ENCODE data around the gene CCDC181. TPM values are rescaled to one million over a fixed set of nuclear protein-coding genes. Genes with fewer than 3 reads are reported as not detected.

The CCDC181 gene
- total RNA-seq, 1 experiment from 2014 or later = 2.9 TPM

- Histone ChIP-seq H2BK20ac (ENCODE audit: low read depth, low read length, poor library complexity, severe bottlenecking) (no peak overlapping the region), H3K4ac (ENCODE audit: low read depth, low read length) (no peak overlapping the region), H3K56ac (ENCODE audit: insufficient read length, low read depth, low read length) (no peak overlapping the region), H2BK12ac (ENCODE audit: insufficient read length, low read depth, low read length) (no peak overlapping the region), H3K79me2 (ENCODE audit: insufficient read depth, low read length) (no peaks in the 10 kb centered on the region), H2BK5ac (ENCODE audit: insufficient read length, low read length) (no peak overlapping the region), H3K4me1 (ENCODE audit: insufficient read depth, low read length) (no peaks in the 10 kb centered on the region), H3K4me2 (ENCODE audit: insufficient read depth, insufficient read length, low read length) (no peak overlapping the region), H2BK15ac (ENCODE audit: low read depth, low read length) (no peak overlapping the region), H2AK5ac (ENCODE audit: insufficient read length, low read length) (no peak overlapping the region), H4K8ac (replicated peaks; ENCODE audit: insufficient read length, low read depth, low read length) (no peak overlapping the region), H3K9ac (ENCODE audit: extremely low read depth, insufficient read length, low read length) (no peak overlapping the region), H2BK120ac (ENCODE audit: low read depth, low read length, poor library complexity, severe bottlenecking) (no peak overlapping the region), H3K27me3 (ENCODE audit: insufficient read depth, low read length) (no peaks in the 10 kb centered on the region), H4K20me1 (ENCODE audit: control insufficient read depth, insufficient read depth, insufficient read length) (no peaks in the 10 kb centered on the region), H3K14ac (ENCODE audit: insufficient read depth, low read length) (no peak overlapping the region), H4K91ac (ENCODE audit: insufficient read length, low read depth, low read length) (no peak overlapping the region), H3K27ac (ENCODE audit: insufficient read length, low read depth, low read length) (no peak overlapping the region), H3K79me1 (ENCODE audit: insufficient read depth, low read depth, low read length, poor library complexity, severe bottlenecking) (no peaks in the 10 kb centered on the region), H3K9me3 (ENCODE audit: control insufficient read depth, low read depth, low read length) (no peaks in the 10 kb centered on the region), H3K23me2 (ENCODE audit: insufficient read length, low read depth, low read length, poor library complexity, severe bottlenecking) (no peaks in the 10 kb centered on the region), H2AFZ (ENCODE audit: low read length) (no peak overlapping the region), H4K5ac (ENCODE audit: insufficient read length, low read depth, low read length) (no peak overlapping the region), H3K23ac (ENCODE audit: insufficient read length, low read depth, low read length) (no peak overlapping the region), H3T11ph (ENCODE audit: low read length) (no peak overlapping the region), H3K18ac (ENCODE audit: insufficient read length, low read depth, low read length) (no peak overlapping the region)
- Mint-ChIP-seq H3K36me3 (ENCODE audit: insufficient read depth in 1 of 3, low read depth in 3 of 3) (peaks cover 0 to 25% (median 18%) of the 10 kb centered on the region in 3 experiments; a peak in 5 of 7 replicates), H3K27ac (no peak overlapping the region), H3K4me1 (no peaks in the 10 kb centered on the region), H3K27me3 (ENCODE audit: low read depth) (no peaks in the 10 kb centered on the region), H3K4me3 (no peak overlapping the region), H3K9me3 (no peaks in the 10 kb centered on the region)
- no peak for DNase-seq
- TF ChIP-seq, protein P1, sequence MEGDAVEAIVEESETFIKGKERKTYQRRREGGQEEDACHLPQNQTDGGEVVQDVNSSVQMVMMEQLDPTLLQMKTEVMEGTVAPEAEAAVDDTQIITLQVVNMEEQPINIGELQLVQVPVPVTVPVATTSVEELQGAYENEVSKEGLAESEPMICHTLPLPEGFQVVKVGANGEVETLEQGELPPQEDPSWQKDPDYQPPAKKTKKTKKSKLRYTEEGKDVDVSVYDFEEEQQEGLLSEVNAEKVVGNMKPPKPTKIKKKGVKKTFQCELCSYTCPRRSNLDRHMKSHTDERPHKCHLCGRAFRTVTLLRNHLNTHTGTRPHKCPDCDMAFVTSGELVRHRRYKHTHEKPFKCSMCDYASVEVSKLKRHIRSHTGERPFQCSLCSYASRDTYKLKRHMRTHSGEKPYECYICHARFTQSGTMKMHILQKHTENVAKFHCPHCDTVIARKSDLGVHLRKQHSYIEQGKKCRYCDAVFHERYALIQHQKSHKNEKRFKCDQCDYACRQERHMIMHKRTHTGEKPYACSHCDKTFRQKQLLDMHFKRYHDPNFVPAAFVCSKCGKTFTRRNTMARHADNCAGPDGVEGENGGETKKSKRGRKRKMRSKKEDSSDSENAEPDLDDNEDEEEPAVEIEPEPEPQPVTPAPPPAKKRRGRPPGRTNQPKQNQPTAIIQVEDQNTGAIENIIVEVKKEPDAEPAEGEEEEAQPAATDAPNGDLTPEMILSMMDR (conservative IDR thresholded peaks at IDR 0.05) = no peak
- WGBS (ENCODE audit: extremely low coverage, insufficient read length, low lambda C conversion rate) = no CpG with 5 or more reads among the region's 4 CpGs
Observed at GRCh38 chr1:169383449-169383848, 43.8 kb downstream of the CCDC181 start.

Measured in H9 (cell line).